GOT3 (cell line): ENCODE results near the gene GPRASP2.
"Not testable (repeated sequence)": the region's sequence is repeated elsewhere in the genome, so short reads cannot be mapped to it uniquely, and the experiment has no call there.

Experiments
- DNase-seq: peaks from one replicate; lab custom pipeline; 2025; ENCODE audit warnings: mixed read lengths; lab: John Stamatoyannopoulos, UW

Gene GPRASP2

GRCh38 chrX:102712216-102712966, at the start of gene GPRASP2:
Gene GPRASP2 (plus strand): TSS chrX:102712448. CDS start chrX:102714870, 2,422 bp downstream.
- DNase-seq, result no peak

GRCh38 chrX:102663820-102664219, 48.4 kb upstream of the GPRASP2 start:
- DNase-seq, result not testable (repeated sequence)

- not testable (repeated sequence) for DNase-seq
These were observed 45.2 kb upstream of the GPRASP2 start for GRCh38 chrX:102667034-102667433.

DNA sequence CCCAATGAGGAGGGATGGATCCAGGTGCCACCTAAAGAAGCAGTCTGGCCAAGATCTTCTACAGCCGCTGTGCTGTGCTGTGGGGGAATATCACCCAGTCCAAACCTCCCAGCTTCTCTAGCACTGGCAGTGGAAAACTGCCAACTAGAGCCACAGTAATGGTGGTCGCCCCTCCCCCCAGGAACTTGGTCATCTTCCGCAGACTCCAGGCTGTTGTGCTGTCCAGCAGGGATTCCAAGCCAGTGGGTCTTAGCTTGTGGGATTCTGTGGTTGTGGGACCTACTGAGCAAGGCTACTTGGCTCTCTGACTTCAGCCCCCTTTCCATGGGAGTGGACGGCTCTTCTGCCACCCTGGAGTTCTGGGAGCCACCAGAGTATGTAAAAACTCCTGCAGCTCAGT, 42.7 kb upstream of the GPRASP2 start:
- no peak for DNase-seq

GRCh38 chrX:102672856-102673255, 39.4 kb upstream of the GPRASP2 start:
- DNase-seq, result no peak

DNA sequence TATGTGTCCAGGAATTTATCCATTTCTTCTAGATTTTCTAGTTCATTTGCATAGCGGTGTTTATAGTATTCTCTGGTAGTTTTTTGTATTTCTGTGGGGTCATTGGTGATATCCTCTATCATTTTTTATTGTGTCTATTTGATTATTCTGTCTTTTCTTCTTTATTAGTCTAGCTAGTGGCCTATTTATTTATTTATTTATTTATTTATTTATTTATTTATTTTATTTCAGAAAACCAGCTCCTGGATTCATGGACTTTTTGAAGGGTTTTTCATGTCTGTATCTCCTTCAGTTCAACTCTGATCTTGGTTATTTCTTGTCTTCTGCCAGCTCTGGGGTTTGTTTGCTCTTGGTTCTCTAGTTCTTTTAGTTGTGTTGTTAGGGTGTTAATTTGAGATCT, 34.8 kb upstream of the GPRASP2 start:
- DNase-seq, result not testable (repeated sequence)

GRCh38 chrX:102684772-102685520, 27.3 kb upstream of the GPRASP2 start:
- DNase-seq, result no peak

GRCh38 chrX:102694749-102695148, 17.5 kb upstream of the GPRASP2 start:
- DNase-seq, result no peak

DNA sequence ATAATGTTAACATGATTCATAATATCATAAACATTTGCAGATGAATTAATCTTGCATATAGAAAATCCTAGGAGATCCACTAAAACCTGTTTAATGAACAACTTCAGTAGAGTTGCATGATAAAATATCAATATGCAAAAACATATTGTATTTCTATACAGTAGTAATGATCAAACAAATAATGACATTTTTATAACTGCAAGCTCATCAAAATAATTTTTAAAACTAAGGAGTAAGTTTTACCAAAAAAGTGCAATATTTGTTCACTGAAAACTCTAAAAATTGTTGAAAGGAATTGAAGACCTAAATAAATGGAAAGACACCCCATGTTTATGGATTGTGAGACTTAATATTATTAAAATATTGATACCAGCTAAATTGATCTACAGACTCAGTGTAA, 15.9 kb upstream of the GPRASP2 start:
- DNase-seq, result no peak

GRCh38 chrX:102697494-102697893, 14.8 kb upstream of the GPRASP2 start:
- DNase-seq, result no peak

GRCh38 chrX:102708900-102709299, 3.3 kb upstream of the GPRASP2 start:
- no peak for DNase-seq

DNA sequence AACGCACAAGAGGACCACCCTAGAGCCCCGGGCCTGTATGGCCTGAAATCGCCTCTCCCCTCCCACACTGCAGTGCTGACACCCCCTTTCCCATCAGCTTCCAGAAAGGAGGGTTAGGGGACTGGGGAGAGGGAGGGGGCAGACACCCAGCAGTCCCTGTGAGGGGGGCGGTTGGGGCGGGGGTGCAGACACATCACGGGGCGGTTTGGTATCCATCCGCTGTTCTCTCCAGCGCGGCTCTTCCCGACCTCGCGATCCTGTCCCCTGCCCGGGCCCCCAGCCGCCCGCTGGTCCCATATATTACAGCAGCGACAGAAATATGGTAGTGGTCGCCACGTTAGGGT, 404 bp upstream of the GPRASP2 start:
- DNase-seq, result no peak

DNA sequence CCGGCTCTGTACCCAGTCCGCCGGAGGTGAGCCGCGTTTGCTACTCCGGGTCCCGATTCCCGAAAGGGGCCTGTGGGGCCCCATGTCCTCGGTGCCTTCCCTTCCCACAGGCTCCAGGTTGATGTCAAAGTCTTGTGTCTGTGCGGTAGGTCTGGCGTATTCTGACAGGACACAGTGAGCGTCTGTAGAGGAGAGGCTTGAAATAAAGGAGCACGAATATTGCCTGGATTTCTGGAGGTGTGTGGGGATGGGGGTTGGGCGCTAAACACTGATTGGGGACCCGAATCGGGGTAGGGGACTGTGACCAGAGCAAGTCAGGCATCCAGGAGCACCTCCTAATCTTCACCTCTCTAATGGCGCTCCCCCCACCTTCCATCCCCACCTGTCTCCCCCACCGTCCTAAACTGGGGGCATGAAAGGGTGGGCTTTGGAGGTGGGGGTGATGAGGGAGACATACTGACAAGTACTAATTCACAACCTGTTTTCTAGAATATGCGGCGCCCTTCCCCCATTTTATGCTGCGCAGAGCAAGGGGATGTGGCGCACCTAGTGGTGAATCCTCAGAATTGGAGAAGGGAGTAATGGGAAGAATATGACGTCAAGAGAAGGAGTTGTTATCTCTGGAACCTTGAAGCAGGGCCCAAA, 855 bp downstream of the GPRASP2 start:
- DNase-seq, result no peak

DNA sequence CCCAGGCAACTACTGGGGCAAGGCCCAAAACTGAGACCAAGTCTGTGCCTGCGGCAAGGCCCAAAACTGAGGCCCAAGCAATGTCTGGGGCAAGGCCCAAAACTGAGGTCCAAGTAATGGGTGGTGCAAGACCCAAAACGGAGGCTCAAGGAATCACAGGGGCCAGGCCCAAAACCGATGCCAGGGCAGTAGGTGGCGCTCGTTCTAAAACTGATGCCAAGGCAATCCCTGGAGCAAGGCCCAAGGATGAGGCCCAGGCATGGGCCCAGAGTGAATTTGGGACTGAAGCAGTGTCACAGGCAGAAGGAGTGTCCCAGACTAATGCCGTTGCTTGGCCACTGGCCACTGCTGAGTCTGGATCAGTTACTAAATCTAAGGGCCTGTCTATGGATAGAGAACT, 2.7 kb downstream of the GPRASP2 start:
- no peak for DNase-seq

DNA sequence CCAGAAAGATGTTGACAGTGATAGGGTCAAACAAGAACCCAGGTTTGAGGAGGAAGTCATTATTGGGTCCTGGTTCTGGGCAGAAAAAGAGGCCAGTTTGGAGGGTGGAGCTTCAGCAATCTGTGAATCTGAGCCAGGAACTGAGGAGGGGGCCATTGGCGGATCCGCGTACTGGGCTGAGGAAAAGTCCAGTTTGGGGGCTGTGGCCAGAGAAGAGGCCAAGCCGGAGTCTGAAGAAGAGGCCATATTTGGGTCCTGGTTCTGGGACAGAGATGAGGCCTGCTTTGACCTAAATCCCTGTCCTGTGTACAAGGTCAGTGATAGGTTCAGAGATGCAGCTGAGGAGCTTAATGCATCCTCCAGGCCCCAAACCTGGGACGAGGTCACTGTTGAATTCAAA, 3.7 kb downstream of the GPRASP2 start:
- DNase-seq, result no peak

DNA sequence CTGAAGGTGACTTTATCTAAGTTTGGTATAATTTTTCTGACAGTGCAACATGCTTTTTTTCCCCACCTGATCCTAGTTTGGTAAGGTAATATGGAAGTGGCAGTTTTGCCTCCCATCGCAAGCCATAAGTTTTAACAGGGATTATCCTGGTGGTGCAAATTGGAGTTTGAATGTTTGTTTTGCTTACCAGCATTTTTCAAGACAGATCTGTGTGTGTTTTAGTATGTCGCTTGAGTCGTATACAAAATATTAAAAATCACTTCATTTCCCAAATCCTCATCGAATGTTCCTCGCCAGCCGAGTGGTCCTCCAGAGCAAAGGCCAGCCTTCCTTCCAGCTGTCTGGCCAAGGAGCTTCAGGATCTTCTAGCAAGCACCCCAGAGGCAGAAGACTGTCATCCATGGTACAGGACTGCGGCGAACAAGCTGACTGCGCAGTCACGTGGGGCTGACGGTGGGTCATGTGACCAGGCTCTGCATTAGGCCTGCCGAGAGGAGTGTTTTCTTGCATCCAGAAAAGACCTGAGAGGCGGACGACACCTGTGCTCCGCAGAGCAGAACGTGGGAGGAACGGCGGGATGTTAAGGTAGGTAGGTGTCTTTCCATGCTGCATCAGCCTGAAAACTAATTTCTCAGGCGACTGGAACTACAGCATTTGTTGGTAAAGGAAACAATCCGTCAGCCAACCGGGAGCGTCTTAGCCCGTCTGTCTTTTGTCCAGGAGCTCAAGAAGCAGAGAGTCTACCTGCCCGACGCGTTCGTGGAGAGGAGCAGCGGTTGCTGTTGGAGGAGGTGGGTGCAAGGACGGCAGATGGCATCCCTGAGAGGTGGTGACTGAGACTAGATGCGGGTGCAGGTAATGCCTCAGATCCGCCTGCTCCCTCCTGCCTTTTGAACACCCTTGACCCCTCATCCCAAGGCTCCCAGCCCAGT, 8.3 kb downstream of the GPRASP2 start, which contains the start of gene GPRASP3:
GPRASP3 (plus strand) TSS at position 507 of the 932 bp plus-strand sequence. CDS start 28,253 bp downstream, outside the sequence.
- no peak for DNase-seq

DNA sequence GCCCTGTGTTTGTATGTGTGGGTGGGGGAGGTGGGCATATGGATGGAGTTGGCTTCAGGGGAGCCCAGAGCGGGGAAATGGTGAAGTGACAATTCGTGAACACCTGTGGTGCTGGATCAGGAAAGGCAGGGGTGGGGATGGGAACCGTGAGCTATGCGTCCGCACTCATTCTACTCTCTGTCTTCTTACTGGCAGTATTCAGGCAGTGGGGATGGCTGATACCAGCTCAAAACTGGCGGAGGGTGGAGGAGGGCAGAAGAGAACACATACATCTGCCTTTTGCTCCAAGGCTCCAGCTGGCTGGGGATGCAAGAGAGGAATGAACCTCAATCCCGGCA, 8.9 kb downstream of the GPRASP2 start:
- DNase-seq, result not testable (repeated sequence)

DNA sequence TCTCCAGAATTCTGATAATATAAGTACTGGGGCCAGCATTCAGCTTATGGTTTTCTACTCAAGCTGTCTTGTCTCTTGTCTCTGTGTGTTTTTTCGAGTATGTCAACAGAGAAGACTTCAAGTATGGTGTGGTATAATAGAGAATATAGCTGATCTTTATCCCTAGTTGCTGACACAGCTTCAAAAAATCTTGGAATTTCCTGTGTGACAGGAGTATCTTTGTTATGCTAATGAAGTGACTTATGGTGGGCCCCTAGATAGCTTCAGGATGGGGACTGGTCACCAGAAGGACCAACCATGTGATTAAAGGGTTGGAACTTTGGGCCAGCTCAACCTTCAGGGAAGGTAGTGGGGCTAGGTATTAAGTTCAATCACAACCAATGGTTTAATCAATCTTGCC, 11.2 kb downstream of the GPRASP2 start:
- no peak for DNase-seq

DNA sequence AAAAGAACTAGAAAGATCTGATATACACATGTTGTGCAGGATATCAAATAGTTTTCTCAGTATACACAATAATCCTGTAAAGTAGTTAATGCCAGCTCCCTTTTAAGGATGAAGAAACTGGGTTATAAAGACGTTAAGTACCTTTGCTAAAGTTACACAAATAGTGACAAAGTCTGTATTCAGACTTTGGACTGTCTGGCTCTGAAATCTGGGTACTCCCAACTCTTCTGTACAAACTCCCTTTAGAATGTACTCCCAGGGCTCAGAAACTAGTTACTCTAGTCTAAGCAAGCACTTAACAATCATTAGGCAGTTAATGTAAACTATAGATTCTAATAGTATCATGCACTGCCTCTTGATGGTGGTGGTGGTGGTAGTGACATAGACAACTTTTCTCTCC, 15.5 kb downstream of the GPRASP2 start:
- DNase-seq, result no peak

DNA sequence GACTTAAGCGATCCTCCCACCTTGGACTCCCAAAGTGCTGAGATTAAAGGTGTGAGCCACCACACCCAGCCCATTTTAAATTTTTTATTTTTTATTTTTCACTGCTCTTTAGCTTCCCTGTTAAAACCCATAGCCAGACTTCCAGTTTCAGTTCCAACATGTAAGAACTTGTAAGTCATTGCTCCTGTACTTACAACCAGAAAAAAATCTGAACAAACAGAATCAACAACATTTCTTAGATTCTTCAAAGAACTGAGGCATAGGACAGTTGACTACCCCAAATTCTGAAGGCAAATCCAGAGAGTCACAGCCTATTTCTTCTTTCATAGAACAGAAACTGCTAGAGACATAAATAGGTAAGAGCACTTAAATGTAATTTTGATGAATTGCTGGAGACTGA, 16.4 kb downstream of the GPRASP2 start:
- no peak for DNase-seq

- no peak for DNase-seq
These were observed 27.4 kb downstream of the GPRASP2 start for GRCh38 chrX:102739657-102740056.

DNA sequence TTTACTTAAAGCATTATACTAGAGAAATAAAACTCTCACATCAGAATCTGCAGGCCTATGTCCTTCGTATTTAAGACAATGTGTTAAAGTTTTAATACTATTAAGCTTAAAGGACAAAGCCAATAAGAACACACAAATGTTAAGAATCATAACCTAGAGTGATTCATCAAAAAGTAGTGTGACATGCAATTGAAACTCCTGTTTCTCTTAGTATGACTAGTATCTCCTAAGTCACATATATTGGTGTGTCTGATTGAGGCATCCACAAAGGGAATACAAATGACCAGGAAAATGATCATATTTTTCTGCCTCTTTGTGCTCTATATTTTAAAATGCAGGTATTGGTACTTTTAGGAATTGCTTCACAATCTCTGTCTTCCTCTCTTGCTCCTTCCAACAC, 32.1 kb downstream of the GPRASP2 start:
- no peak for DNase-seq
